ENCODE measurements around the gene TOP3B.

TOP3B gene, protein sequence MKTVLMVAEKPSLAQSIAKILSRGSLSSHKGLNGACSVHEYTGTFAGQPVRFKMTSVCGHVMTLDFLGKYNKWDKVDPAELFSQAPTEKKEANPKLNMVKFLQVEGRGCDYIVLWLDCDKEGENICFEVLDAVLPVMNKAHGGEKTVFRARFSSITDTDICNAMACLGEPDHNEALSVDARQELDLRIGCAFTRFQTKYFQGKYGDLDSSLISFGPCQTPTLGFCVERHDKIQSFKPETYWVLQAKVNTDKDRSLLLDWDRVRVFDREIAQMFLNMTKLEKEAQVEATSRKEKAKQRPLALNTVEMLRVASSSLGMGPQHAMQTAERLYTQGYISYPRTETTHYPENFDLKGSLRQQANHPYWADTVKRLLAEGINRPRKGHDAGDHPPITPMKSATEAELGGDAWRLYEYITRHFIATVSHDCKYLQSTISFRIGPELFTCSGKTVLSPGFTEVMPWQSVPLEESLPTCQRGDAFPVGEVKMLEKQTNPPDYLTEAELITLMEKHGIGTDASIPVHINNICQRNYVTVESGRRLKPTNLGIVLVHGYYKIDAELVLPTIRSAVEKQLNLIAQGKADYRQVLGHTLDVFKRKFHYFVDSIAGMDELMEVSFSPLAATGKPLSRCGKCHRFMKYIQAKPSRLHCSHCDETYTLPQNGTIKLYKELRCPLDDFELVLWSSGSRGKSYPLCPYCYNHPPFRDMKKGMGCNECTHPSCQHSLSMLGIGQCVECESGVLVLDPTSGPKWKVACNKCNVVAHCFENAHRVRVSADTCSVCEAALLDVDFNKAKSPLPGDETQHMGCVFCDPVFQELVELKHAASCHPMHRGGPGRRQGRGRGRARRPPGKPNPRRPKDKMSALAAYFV

DNA sequence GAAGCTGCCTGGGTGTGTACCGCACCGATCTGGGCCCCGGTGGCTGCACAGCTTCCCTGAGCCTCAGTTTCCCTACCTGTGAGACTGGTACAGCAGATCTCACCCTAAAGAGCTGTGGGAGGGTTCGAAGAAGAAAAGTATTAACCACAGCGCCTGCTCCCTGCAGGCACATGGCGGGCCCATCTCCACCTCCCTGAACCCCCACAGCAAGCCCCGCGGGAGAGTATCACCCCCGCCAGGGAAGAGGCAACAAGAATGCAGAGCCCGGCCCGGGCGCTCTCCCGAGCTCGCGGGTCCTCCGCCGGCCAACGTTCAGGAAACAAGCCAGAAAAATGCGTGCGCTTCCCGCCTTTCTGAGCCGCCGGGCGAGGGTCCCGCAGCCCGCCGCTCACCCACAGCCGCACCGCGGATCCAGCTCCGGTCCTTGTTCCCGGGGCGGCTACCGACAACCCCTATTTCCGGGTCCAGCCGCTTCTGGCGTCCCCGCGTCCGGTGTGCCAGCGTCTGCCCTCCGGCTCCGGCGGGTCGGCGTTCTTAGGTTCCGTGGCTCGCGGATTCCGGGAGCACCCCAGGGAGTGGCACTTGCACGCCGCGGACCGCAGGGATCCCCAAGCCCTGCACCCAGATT lies at the start of gene TOP3B:
TSS of gene TOP3B (minus strand) at position 450 of the 628 bp plus-strand sequence. CDS start 7,078 bp downstream, outside the sequence.
- no peak for TF ChIP-seq Cebpa-rat (IDR thresholded peaks at IDR 0.05)
- H3K4me3 ChIP-seq, result peak within 1 kb of the TSS; percentile 100
- no peaks in the 10 kb centered on the region for H3K27me3 ChIP-seq
- peaks cover 33% of the 10 kb centered on the region for H3K36me3 ChIP-seq
- peaks cover 43% of the 10 kb centered on the region; the same call in 1 of the 2 replicates for H4K20me1 ChIP-seq
- peak within 1 kb of the TSS; percentile 95 for H3K27ac ChIP-seq
- peak within 1 kb of the TSS; percentile 97 for H3K9ac ChIP-seq
- peak within 1 kb of the TSS; percentile 99 for H3K4me2 ChIP-seq
- H3K9me3 ChIP-seq, result no peaks in the 10 kb centered on the region
- H3K4me1 ChIP-seq, result peaks cover 20% of the 10 kb centered on the region

DNA sequence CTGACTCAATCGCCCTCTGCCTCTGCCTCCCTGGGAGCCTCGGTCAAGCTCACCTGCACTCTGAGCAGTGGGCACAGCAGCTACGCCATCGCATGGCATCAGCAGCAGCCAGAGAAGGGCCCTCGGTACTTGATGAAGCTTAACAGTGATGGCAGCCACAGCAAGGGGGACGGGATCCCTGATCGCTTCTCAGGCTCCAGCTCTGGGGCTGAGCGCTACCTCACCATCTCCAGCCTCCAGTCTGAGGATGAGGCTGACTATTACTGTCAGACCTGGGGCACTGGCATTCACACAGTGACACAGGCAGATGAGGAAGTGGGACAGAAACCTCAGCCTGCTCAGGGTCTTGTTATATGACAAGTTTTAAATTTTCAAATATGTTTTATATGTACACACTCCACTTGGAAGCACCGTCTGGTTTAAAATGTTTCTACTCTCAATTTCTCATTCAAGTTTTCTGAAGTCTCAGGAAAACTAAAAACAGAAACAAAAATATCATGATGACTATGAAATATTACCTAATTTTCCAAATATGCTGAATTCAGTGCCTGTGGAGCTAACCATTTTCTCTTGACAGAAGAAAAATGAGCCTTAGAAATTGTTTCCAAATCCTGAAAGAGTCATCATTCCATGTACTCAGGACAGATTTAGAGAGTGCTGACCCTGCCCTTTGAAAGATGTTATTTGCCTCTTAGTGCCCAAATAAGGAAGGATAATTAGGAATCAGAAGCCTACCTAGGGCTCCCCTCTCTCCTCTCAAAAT lies 48.8 kb upstream of the TOP3B start:
- Histone ChIP-seq H3K27ac (peak overlapping the region; percentile 75), H3K27me3 (no peaks in the 10 kb centered on the region), H3K4me1 (peaks cover 90% of the 10 kb centered on the region), H3K36me3 (no peaks in the 10 kb centered on the region), H4K20me1 (no peaks in the 10 kb centered on the region), H3K4me3 (0 out of 2 replicates have a peak overlapping the region, but pooled peaks have one; percentile 6), H3K4me2 (peak overlapping the region; percentile 79), H3K9ac (peak overlapping the region; percentile 34), H3K9me3 (no peaks in the 10 kb centered on the region)
- no peak for TF ChIP-seq Cebpa-rat (IDR thresholded peaks at IDR 0.05)

DNA sequence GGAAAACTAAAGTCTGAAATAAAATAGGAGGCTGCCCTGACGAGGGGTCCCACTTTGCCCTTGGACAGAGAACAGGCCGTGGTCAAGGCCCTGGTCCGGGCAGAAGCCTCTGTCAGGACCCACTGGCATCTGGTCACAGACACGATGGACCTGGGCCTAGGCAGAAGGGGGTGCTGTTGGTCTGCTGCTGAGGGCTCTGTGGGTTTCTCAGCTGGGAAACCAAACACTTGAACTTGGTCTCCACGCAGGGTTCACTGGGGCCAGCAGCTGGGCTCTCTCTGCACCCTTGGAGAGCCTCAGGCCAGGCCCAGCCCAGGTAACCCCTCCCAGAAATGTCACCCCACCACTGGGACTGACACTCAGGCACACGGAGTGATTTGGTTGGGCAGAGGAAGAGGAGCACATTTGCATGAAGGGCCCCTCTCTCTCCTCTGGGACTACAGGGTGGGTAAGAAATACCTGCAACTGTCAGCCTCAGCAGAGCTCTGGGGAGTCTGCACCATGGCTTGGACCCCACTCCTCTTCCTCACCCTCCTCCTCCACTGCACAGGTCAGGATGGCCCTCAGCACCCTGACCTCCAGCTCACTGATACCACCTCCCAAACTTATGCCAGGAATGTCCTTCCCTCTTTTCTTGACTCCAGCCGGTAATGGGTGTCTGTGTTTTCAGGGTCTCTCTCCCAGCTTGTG lies 48.1 kb upstream of the TOP3B start:
- Histone ChIP-seq H3K4me1 (peaks cover 90% of the 10 kb centered on the region), H3K4me2 (peak overlapping the region; percentile 79), H3K36me3 (no peaks in the 10 kb centered on the region), H3K9ac (peak overlapping the region; percentile 34), H3K4me3 (0 out of 2 replicates have a peak overlapping the region, but pooled peaks have one; percentile 6), H3K27me3 (no peaks in the 10 kb centered on the region), H4K20me1 (no peaks in the 10 kb centered on the region), H3K9me3 (no peaks in the 10 kb centered on the region), H3K27ac (peak overlapping the region; percentile 75)
- no peak for TF ChIP-seq Cebpa-rat (IDR thresholded peaks at IDR 0.05)

DNA sequence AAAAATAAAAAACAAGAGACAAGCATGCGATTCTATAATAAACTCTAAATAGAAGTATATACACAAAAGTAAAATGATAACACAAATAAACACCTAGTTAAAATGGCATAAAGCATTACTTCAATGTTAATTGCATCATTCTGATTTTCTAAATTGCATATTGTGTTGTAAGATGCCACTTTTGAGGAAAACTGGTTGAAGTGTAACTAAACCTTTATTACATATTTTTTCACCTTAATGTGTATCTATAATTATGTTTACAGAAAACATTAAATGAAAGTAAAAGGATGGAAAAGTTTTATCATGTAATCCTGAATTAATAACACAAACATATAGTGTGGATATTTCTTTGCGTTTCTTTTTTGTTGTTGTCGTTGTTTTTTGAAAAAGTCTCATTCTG lies 45.4 kb upstream of the TOP3B start:
- Histone ChIP-seq H3K4me1 (peaks cover 90% of the 10 kb centered on the region), H4K20me1 (no peaks in the 10 kb centered on the region), H3K4me3 (no peak overlapping the region), H3K4me2 (no peak overlapping the region), H3K27ac (no peak overlapping the region), H3K9me3 (no peaks in the 10 kb centered on the region), H3K27me3 (no peaks in the 10 kb centered on the region), H3K9ac (no peak overlapping the region), H3K36me3 (no peaks in the 10 kb centered on the region)
- TF ChIP-seq Cebpa-rat (IDR thresholded peaks at IDR 0.05), result no peak

DNA sequence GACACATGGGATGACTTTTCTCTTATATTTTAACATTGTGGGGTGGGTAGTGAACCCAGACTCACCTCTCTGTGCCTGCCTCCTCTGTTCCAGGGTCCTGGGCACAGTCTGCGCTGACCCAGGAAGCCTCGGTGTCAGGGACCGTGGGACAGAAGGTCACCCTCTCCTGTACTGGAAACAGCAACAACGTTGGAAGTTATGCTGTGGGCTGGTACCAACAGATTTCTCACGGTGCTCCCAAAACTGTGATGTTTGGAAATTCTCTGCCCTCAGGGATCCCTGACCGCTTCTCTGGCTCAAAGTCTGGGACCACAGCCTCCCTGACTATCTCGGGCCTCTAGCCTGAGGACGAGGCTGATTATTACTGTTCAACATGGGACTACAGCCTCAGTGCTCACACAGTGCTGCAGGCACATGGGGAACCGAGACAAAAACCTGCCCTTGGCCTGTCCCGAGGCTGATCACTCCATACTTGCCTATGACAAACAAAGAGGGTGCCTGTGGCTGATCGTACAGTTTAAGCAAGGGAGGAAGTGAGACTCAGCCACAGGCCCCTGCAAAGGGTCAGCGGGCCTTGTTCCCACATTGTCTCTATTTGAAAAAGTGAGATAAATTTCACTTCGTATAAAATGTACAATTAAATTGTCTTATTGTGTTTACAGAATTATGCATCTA lies 43.7 kb upstream of the TOP3B start:
- Histone ChIP-seq H3K27ac (peak overlapping the region; percentile 80), H3K4me2 (peak overlapping the region; percentile 81), H3K9ac (peak overlapping the region; percentile 71)

DNA sequence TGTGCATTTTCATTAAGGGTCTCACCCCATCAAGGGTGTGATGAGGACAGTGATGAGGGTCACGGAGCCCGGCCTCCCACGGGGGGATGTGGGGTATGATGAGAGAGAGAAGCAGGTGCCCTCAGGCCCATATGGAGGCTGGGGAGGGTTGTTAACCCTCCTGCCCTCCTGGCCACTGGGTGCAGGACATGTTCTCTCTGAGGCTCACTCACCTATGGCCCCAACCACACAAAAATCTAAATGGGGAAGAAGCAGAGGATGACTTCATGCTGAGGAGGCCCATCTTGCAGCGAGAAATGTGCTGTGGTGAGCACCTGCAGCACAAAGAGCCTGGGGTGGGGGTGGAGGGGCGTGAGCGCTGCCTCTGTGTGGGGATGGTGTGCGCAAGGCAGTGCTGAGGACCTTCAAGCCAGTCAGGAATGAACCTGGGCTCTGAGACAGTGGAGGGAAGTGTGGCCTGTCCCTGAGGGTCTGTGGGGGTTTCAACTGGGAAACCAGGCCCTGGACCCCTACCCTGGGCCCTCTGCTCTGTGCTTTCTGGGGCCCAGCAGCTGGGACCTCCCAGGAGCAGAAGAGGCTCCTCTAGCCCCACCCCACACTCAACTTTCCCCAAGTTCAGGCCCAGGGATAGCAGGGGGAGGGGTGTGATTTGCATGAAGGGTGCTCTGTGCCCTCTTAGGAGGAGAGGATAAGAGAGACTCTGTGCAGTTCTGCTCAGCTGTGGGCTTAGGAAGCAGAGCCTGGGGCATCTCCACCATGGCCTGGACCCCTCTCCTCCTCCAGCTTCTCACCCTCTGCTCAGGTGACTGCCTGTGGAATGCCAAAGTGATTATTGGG lies 43.0 kb upstream of the TOP3B start:
- H3K4me2 ChIP-seq, result peak overlapping the region; percentile 81
- no peak for TF ChIP-seq Cebpa-rat (IDR thresholded peaks at IDR 0.05)
- no peaks in the 10 kb centered on the region for H3K36me3 ChIP-seq
- H3K4me1 ChIP-seq, result peaks cover 90% of the 10 kb centered on the region
- H3K9me3 ChIP-seq, result no peaks in the 10 kb centered on the region
- H3K4me3 ChIP-seq, result peak overlapping the region; percentile 24; the same call in 1 of the 2 replicates
- peak overlapping the region; percentile 80 for H3K27ac ChIP-seq
- H4K20me1 ChIP-seq, result no peaks in the 10 kb centered on the region
- no peaks in the 10 kb centered on the region for H3K27me3 ChIP-seq
- peak overlapping the region; percentile 71 for H3K9ac ChIP-seq

More for the DNA sequence above, 43.7 kb upstream of the TOP3B start:
- H3K36me3 ChIP-seq, result no peaks in the 10 kb centered on the region
- peak overlapping the region; percentile 24; the same call in 1 of the 2 replicates for H3K4me3 ChIP-seq
- H3K27me3 ChIP-seq, result no peaks in the 10 kb centered on the region
- no peaks in the 10 kb centered on the region for H3K9me3 ChIP-seq
- TF ChIP-seq Cebpa-rat (IDR thresholded peaks at IDR 0.05), result no peak
- no peaks in the 10 kb centered on the region for H4K20me1 ChIP-seq
- H3K4me1 ChIP-seq, result peaks cover 90% of the 10 kb centered on the region

DNA sequence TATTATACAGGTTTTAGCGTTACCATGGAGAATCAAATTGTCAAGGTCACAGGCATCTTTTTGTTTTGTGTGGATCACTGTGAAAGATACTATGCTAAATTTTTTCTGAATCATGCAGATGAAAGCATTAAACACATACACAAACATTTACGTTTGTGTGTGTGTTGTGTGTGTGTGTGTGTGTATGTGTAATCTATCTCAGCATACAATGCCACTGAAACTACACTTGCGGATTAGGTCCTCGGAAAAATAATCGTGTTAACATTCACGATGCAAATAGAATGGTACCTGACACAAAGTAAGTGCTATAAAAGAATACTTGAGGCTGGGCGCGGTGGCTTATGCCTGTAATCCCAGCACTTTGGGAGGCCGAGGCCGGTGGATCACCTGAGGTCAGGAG lies 41.9 kb upstream of the TOP3B start:
- no peaks in the 10 kb centered on the region for H3K27me3 ChIP-seq
- no peaks in the 10 kb centered on the region for H3K36me3 ChIP-seq
- H3K4me2 ChIP-seq, result peak overlapping the region; percentile 81; the same call in 1 of the 2 replicates
- TF ChIP-seq Cebpa-rat (IDR thresholded peaks at IDR 0.05), result no peak
- no peak overlapping the region for H3K4me3 ChIP-seq
- no peak overlapping the region for H3K27ac ChIP-seq
- H4K20me1 ChIP-seq, result no peaks in the 10 kb centered on the region
- no peaks in the 10 kb centered on the region for H3K9me3 ChIP-seq
- no peak overlapping the region for H3K9ac ChIP-seq
- peaks cover 90% of the 10 kb centered on the region for H3K4me1 ChIP-seq
